ENCODE measurements around the gene PPT2. TPM values are rescaled to one million over a fixed set of nuclear protein-coding genes. Genes with fewer than 3 reads are reported as not detected.

The PPT2 gene
- total and polyA plus RNA-seq, 2 of the 13 experiments (the other 11 are each of a cell fraction or from before 2014, with no cell fraction given): 39.2 to 61.8 TPM

GRCh38 chr6:32195902-32196681 is 42.2 kb downstream of the PPT2 start (continued):
- TF ChIP-seq RNF2 (conservative IDR thresholded peaks at IDR 0.05; ENCODE audit: low read depth): peak; percentile 85; the same call in 1 of the 2 replicates
- peak; percentile 86 for TF ChIP-seq DMAP1 (CRISPR knock-in tag; IDR thresholded peaks at IDR 0.05)
- no peak for TF ChIP-seq TCF7L2 (IDR thresholded peaks at IDR 0.05; ENCODE audit: low read depth, low read length)
- no peak; the same call in 1 of the 2 replicates for TF ChIP-seq YEATS2 (CRISPR knock-in tag; IDR thresholded peaks at IDR 0.05; ENCODE audit: borderline replicate concordance)
- TF ChIP-seq ZNF687 (CRISPR knock-in tag; IDR thresholded peaks at IDR 0.05): peak; percentile 96
- peak; percentile 34; the same call in 1 of the 2 replicates for TF ChIP-seq FOSL2 (CRISPR knock-in tag; IDR thresholded peaks at IDR 0.05)
- TF ChIP-seq IRF1 (CRISPR knock-in tag; IDR thresholded peaks at IDR 0.05; ENCODE audit: low read depth): no peak
- no peak for TF ChIP-seq EHMT2 (IDR thresholded peaks at IDR 0.05; ENCODE audit: borderline replicate concordance, low read depth, low read length)
- TF ChIP-seq, protein P1, sequence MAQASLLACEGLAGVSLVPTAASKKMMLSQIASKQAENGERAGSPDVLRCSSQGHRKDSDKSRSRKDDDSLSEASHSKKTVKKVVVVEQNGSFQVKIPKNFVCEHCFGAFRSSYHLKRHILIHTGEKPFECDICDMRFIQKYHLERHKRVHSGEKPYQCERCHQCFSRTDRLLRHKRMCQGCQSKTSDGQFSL (CRISPR knock-in tag; IDR thresholded peaks at IDR 0.05): no peak; the same call in 1 of the 2 replicates
- TF ChIP-seq, protein P2, sequence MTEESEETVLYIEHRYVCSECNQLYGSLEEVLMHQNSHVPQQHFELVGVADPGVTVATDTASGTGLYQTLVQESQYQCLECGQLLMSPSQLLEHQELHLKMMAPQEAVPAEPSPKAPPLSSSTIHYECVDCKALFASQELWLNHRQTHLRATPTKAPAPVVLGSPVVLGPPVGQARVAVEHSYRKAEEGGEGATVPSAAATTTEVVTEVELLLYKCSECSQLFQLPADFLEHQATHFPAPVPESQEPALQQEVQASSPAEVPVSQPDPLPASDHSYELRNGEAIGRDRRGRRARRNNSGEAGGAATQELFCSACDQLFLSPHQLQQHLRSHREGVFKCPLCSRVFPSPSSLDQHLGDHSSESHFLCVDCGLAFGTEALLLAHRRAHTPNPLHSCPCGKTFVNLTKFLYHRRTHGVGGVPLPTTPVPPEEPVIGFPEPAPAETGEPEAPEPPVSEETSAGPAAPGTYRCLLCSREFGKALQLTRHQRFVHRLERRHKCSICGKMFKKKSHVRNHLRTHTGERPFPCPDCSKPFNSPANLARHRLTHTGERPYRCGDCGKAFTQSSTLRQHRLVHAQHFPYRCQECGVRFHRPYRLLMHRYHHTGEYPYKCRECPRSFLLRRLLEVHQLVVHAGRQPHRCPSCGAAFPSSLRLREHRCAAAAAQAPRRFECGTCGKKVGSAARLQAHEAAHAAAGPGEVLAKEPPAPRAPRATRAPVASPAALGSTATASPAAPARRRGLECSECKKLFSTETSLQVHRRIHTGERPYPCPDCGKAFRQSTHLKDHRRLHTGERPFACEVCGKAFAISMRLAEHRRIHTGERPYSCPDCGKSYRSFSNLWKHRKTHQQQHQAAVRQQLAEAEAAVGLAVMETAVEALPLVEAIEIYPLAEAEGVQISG (CRISPR knock-in tag; IDR thresholded peaks at IDR 0.05): peak; percentile 78
- TF ChIP-seq ARID5B (CRISPR knock-in tag; IDR thresholded peaks at IDR 0.05): no peak; the same call in 1 of the 2 replicates
